Dedifferentiated amniotic fluid mesenchymal stem cell (primary cell): ENCODE measurements around the gene POU2F3.

ENCODE experiments used
- DNase-seq: peaks from one replicate; pipeline ENCODE4 v3.0.0-alpha.2; 2016; ENCODE audit errors: extremely low spot score

POU2F3 gene

GRCh38 chr11:120281143-120281795 is 41.3 kb downstream of the POU2F3 start:
- DNase-seq: no peak

GRCh38 chr11:120283124-120283523 is 43.2 kb downstream of the POU2F3 start:
- no peak for DNase-seq

GRCh38 chr11:120284272-120284671 is 44.3 kb downstream of the POU2F3 start:
- no peak for DNase-seq

- no peak for DNase-seq
Observed at GRCh38 chr11:120285256-120285655, 45.3 kb downstream of the POU2F3 start.

GRCh38 chr11:120288021-120288420 is 48.1 kb downstream of the POU2F3 start:
- no peak for DNase-seq

GRCh38 chr11:120289426-120289825 is 49.5 kb downstream of the POU2F3 start:
- DNase-seq: no peak

GRCh38 chr11:120290956-120291355 is 51.0 kb downstream of the POU2F3 start:
- no peak for DNase-seq

- no peak for DNase-seq
Observed at GRCh38 chr11:120293038-120293800, 53.3 kb downstream of the POU2F3 start.

GRCh38 chr11:120294096-120294495 is 54.2 kb downstream of the POU2F3 start:
- DNase-seq: no peak

GRCh38 chr11:120295099-120295498 is 55.2 kb downstream of the POU2F3 start:
- DNase-seq: no peak

- DNase-seq: no peak
Observed at GRCh38 chr11:120296554-120296953, 56.6 kb downstream of the POU2F3 start.

- DNase-seq: no peak
Observed at GRCh38 chr11:120298461-120298860, 58.5 kb downstream of the POU2F3 start.

- no peak for DNase-seq
Observed at GRCh38 chr11:120302001-120302805, 62.3 kb downstream of the POU2F3 start.

- DNase-seq: peak; percentile 50
Observed at GRCh38 chr11:120303004-120303637, 63.2 kb downstream of the POU2F3 start.

- DNase-seq: no peak
Observed at GRCh38 chr11:120304526-120304925, 64.6 kb downstream of the POU2F3 start.

GRCh38 chr11:120305286-120305685 is 65.3 kb downstream of the POU2F3 start:
- no peak for DNase-seq

GRCh38 chr11:120306519-120307242 is 66.7 kb downstream of the POU2F3 start:
- peak; percentile 89 for DNase-seq

- no peak for DNase-seq
Observed at GRCh38 chr11:120307476-120307875, 67.5 kb downstream of the POU2F3 start.

GRCh38 chr11:120308081-120308480 is 68.1 kb downstream of the POU2F3 start:
- no peak for DNase-seq

- no peak for DNase-seq
Observed at GRCh38 chr11:120310870-120311269, 70.9 kb downstream of the POU2F3 start.

GRCh38 chr11:120314861-120315260 is 74.9 kb downstream of the POU2F3 start:
- no peak for DNase-seq
